ENCODE results near the gene CPNE6.
A peak's percentile ranks its signal among the peaks of the same experiment; 100 is the strongest.

The CPNE6 gene

GRCh38 chr14:24070285-24071143 lies 848 bp upstream of the CPNE6 start:
- WGBS, result 85% methylated on average over 10 of the region's 10 CpGs
- Histone ChIP-seq H3K23ac (ENCODE audit: low read length in 2 of 2) (peak overlapping the region in 1 of 2 experiments; percentile 41), H3K79me1 (replicated peaks; ENCODE audit: low read length, poor library complexity, severe bottlenecking) (no peaks in the 10 kb centered on the region), H4K8ac (ENCODE audit: low read length) (no peak overlapping the region), H3K36me3 (ENCODE audit: control insufficient read depth in 1 of 2, insufficient read depth in 2 of 2, low read depth in 1 of 2, low read length in 2 of 2) (no peaks in the 10 kb centered on the region), H3K9ac (ENCODE audit: low read length) (no peak overlapping the region), H2AFZ (ENCODE audit: low read depth, low read length) (no peak overlapping the region), H3K4me3 (ENCODE audit: insufficient read depth in 1 of 2, low read depth in 1 of 2, low read length in 2 of 2) (no peak overlapping the region), H3K9me3 (ENCODE audit: control insufficient read depth, low read length) (no peaks in the 10 kb centered on the region), H3K18ac (ENCODE audit: low read depth in 1 of 2, low read length in 2 of 2) (no peak overlapping the region), H2BK120ac (ENCODE audit: low read depth, low read length) (no peak overlapping the region), H2AK5ac (ENCODE audit: low read length, severe bottlenecking) (no peak overlapping the region), H3K27me3 (ENCODE audit: control insufficient read depth in 1 of 2, insufficient read depth in 1 of 2, low read length in 2 of 2) (peaks cover 68 to 79% of the 10 kb centered on the region in 2 experiments), H3K27ac (ENCODE audit: low read length, poor library complexity, severe bottlenecking) (no peak overlapping the region), H3K14ac (ENCODE audit: low read length in 2 of 2) (no peak overlapping the region), H2BK12ac (ENCODE audit: low read length in 2 of 2) (no peak overlapping the region), H4K91ac (ENCODE audit: low read length) (no peak overlapping the region), H3K4me2 (ENCODE audit: low read length, poor library complexity, severe bottlenecking) (no peak overlapping the region), H2BK15ac (ENCODE audit: low read depth, poor library complexity, severe bottlenecking) (no peak overlapping the region), H3K4me1 (ENCODE audit: control insufficient read depth, insufficient read depth, low read depth, low read length) (peaks cover 3% of the 10 kb centered on the region), H3K4ac (ENCODE audit: low read depth in 1 of 2, low read length in 2 of 2) (no peak overlapping the region), H2BK5ac (ENCODE audit: low read depth, low read length, poor library complexity, severe bottlenecking) (no peak overlapping the region)
- no peak for DNase-seq

GRCh38 chr14:24071836-24072430 lies 571 bp downstream of the CPNE6 start:
- H3K27ac ChIP-seq (ENCODE audit: low read length, poor library complexity, severe bottlenecking), result no peak overlapping the region
- no peak overlapping the region for H2BK12ac ChIP-seq (ENCODE audit: low read length in 2 of 2)

GRCh38 chr14:24072436-24072835 lies 1.1 kb downstream of the CPNE6 start:
- Histone ChIP-seq H3K9ac (ENCODE audit: low read length) (no peak overlapping the region), H3K4me2 (ENCODE audit: low read length, poor library complexity, severe bottlenecking) (no peak overlapping the region), H2BK120ac (ENCODE audit: low read depth, low read length) (no peak overlapping the region), H2BK15ac (ENCODE audit: low read depth, poor library complexity, severe bottlenecking) (no peak overlapping the region), H3K79me1 (replicated peaks; ENCODE audit: low read length, poor library complexity, severe bottlenecking) (no peaks in the 10 kb centered on the region), H2AK5ac (ENCODE audit: low read length, severe bottlenecking) (no peak overlapping the region), H3K4ac (ENCODE audit: low read depth in 1 of 2, low read length in 2 of 2) (no peak overlapping the region), H3K36me3 (ENCODE audit: control insufficient read depth in 1 of 2, insufficient read depth in 2 of 2, low read depth in 1 of 2, low read length in 2 of 2) (no peaks in the 10 kb centered on the region), H3K9me3 (ENCODE audit: control insufficient read depth, low read length) (no peaks in the 10 kb centered on the region), H3K27ac (ENCODE audit: low read length, poor library complexity, severe bottlenecking) (no peak overlapping the region), H4K8ac (ENCODE audit: low read length) (no peak overlapping the region), H2BK12ac (ENCODE audit: low read length in 2 of 2) (no peak overlapping the region), H3K14ac (ENCODE audit: low read length in 2 of 2) (no peak overlapping the region), H3K18ac (ENCODE audit: low read depth in 1 of 2, low read length in 2 of 2) (no peak overlapping the region), H3K4me3 (ENCODE audit: insufficient read depth in 1 of 2, low read depth in 1 of 2, low read length in 2 of 2) (no peak overlapping the region), H3K27me3 (ENCODE audit: control insufficient read depth in 1 of 2, insufficient read depth in 1 of 2, low read length in 2 of 2) (peaks cover 66 to 84% of the 10 kb centered on the region in 2 experiments), H2BK5ac (ENCODE audit: low read depth, low read length, poor library complexity, severe bottlenecking) (no peak overlapping the region), H4K91ac (ENCODE audit: low read length) (no peak overlapping the region), H3K4me1 (ENCODE audit: control insufficient read depth, insufficient read depth, low read depth, low read length) (peaks cover 3% of the 10 kb centered on the region), H3K23ac (ENCODE audit: low read length in 2 of 2) (no peak overlapping the region), H2AFZ (ENCODE audit: low read depth, low read length) (no peak overlapping the region)
- 78% methylated on average over 6 of the region's 7 CpGs for WGBS
- no peak for DNase-seq

More at GRCh38 chr14:24071836-24072430, 571 bp downstream of the CPNE6 start:
- Histone ChIP-seq H2AFZ (ENCODE audit: low read depth, low read length) (no peak overlapping the region), H3K14ac (ENCODE audit: low read length in 2 of 2) (no peak overlapping the region), H2BK5ac (ENCODE audit: low read depth, low read length, poor library complexity, severe bottlenecking) (no peak overlapping the region), H3K23ac (ENCODE audit: low read length in 2 of 2) (no peak overlapping the region), H3K4me2 (ENCODE audit: low read length, poor library complexity, severe bottlenecking) (no peak overlapping the region), H4K91ac (ENCODE audit: low read length) (no peak overlapping the region), H4K8ac (ENCODE audit: low read length) (no peak overlapping the region), H2BK120ac (ENCODE audit: low read depth, low read length) (no peak overlapping the region), H3K18ac (ENCODE audit: low read depth in 1 of 2, low read length in 2 of 2) (no peak overlapping the region), H3K79me1 (replicated peaks; ENCODE audit: low read length, poor library complexity, severe bottlenecking) (no peaks in the 10 kb centered on the region), H3K4me3 (ENCODE audit: insufficient read depth in 1 of 2, low read depth in 1 of 2, low read length in 2 of 2) (no peak overlapping the region), H3K9ac (ENCODE audit: low read length) (no peak overlapping the region), H2BK15ac (ENCODE audit: low read depth, poor library complexity, severe bottlenecking) (no peak overlapping the region), H3K27me3 (ENCODE audit: control insufficient read depth in 1 of 2, insufficient read depth in 1 of 2, low read length in 2 of 2) (peaks cover 68 to 85% of the 10 kb centered on the region in 2 experiments), H3K4me1 (ENCODE audit: control insufficient read depth, insufficient read depth, low read depth, low read length) (peaks cover 3% of the 10 kb centered on the region), H3K4ac (ENCODE audit: low read depth in 1 of 2, low read length in 2 of 2) (no peak overlapping the region), H2AK5ac (ENCODE audit: low read length, severe bottlenecking) (no peak overlapping the region), H3K9me3 (ENCODE audit: control insufficient read depth, low read length) (no peaks in the 10 kb centered on the region), H3K36me3 (ENCODE audit: control insufficient read depth in 1 of 2, insufficient read depth in 2 of 2, low read depth in 1 of 2, low read length in 2 of 2) (no peaks in the 10 kb centered on the region)
- 81% methylated on average over 12 of the region's 12 CpGs for WGBS
- DNase-seq, result no peak

Measured in mesenchymal stem cell (in vitro differentiated cells and primary cell).